GM18861 (cell line): ENCODE data around the gene SCAP.

Source experiments
- ATAC-seq: cut with Tn5 transposase; IDR thresholded peaks from one replicate; pipeline ENCODE4 v1.9.1; 2021; ENCODE audit not compliant: unreplicated experiment

The SCAP gene

DNA sequence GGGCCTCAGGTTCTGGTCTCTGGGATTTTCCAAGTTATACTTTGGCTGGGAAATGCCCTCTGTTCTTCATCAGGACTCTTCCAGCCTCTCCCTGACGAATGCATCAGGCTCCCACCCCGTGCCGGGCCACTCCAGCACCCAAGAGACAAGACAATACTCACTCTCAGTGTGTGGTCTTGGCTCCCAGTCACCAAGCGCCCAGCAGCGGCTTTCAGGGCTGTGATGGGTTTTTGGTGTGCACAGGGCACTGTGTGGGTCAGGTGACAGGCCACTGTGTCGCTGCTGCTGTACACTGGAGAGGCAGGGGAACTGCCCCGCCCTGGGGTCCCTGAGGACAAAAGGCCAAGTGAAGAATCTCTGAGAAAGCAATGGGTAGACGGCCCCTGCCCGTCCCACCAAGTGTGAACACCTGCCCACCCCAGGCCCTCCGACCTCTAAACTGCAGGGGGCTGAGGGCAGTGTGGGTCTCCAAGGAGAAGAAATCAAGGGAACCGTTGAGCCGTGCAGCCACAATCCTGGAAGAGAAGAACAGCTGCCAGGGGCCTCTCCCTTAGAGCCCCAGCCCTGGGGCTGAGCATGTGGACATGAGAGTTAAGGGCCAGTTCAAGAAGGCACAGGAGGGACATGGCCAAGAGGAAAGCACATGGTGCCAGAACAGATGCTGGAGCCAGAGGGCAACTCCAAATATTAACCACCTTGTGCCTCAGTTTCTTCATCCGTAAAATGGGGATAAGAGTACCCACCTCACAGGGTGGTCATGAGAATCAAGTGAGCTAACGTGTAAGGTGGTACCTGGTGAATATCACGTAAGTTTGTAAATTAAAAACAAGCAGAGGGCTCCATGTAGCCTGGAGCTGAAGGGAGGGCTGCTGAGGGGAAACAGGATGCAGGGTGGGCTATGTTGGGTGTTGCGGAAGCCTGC lies 60.8 kb downstream of the SCAP start:
- no peak for ATAC-seq

- ATAC-seq: no peak
Measured at GRCh38 chr3:47414161-47414564, 61.6 kb downstream of the SCAP start.

GRCh38 chr3:47413751-47414150 lies 62.0 kb downstream of the SCAP start:
- no peak for ATAC-seq

GRCh38 chr3:47412842-47413520 lies 62.8 kb downstream of the SCAP start:
- ATAC-seq: no peak

- ATAC-seq: no peak
Measured at GRCh38 chr3:47412453-47412756, 63.3 kb downstream of the SCAP start.

GRCh38 chr3:47411696-47412452 lies 63.9 kb downstream of the SCAP start:
- no peak for ATAC-seq

DNA sequence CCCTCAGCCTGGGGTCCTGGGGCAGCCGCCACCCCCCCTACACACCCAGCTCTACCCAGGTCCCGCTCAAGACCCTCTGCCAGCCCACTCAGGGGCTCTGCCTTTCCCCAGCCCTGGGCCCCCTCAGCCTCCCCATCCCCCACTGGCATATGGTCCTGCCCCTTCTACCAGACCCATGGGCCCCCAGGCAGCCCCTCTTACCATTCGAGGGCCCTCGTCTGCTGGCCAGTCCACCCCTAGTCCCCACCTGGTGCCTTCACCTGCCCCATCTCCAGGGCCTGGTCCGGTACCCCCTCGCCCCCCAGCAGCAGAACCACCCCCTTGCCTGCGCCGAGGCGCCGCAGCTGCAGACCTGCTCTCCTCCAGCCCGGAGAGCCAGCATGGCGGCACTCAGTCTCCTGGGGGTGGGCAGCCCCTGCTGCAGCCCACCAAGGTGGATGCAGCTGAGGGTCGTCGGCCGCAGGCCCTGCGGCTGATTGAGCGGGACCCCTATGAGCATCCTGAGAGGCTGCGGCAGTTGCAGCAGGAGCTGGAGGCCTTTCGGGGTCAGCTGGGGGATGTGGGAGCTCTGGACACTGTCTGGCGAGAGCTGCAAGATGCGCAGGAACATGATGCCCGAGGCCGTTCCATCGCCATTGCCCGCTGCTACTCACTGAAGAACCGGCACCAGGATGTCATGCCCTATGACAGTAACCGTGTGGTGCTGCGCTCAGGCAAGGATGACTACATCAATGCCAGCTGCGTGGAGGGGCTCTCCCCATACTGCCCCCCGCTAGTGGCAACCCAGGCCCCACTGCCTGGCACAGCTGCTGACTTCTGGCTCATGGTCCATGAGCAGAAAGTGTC lies 64.7 kb downstream of the SCAP start:
- ATAC-seq: no peak

DNA sequence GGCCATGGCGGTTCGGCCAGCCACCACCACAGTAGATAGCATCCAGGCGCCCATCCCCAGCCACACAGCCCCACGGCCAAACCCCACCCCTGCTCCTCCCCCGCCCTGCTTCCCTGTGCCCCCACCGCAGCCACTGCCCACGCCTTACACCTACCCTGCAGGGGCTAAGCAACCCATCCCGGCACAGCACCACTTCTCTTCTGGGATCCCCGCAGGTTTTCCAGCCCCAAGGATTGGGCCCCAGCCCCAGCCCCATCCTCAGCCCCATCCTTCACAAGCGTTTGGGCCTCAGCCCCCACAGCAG lies 65.4 kb downstream of the SCAP start:
- ATAC-seq: no peak

DNA sequence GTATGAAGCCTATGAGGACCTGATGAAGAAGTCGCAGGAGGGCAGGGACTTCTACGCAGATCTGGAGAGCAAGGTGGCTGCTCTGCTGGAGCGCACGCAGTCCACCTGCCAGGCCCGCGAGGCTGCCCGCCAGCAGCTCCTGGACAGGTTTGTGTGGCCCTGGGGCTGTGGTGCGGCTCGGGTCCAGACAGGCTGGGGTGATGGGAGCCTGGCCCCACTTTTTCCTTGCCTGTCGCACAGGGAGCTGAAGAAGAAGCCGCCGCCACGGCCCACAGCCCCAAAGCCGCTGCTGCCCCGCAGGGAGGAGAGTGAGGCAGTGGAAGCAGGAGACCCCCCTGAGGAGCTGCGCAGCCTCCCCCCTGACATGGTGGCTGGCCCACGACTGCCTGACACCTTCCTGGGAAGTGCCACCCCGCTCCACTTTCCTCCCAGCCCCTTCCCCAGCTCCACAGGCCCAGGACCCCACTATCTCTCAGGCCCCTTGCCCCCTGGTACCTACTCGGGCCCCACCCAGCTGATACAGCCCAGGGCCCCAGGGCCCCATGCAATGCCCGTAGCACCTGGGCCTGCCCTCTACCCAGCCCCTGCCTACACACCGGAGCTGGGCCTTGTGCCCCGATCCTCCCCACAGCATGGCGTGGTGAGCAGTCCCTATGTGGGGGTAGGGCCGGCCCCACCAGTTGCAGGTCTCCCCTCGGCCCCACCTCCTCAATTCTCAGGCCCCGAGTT lies 65.9 kb downstream of the SCAP start:
- ATAC-seq: no peak

- ATAC-seq: no peak
Measured at GRCh38 chr3:47409284-47409683, 66.5 kb downstream of the SCAP start.

DNA sequence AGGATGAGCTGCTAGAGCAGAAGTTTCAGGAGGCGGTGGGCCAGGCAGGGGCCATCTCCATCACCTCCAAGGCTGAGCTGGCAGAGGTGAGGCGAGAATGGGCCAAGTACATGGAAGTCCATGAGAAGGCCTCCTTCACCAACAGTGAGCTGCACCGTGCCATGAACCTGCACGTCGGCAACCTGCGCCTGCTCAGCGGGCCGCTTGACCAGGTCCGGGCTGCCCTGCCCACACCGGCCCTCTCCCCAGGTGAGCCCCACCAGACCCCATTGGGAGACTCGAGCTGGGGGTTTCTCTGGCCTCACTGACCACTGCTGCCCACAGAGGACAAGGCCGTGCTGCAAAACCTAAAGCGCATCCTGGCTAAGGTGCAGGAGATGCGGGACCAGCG lies 66.9 kb downstream of the SCAP start:
- no peak for ATAC-seq

DNA sequence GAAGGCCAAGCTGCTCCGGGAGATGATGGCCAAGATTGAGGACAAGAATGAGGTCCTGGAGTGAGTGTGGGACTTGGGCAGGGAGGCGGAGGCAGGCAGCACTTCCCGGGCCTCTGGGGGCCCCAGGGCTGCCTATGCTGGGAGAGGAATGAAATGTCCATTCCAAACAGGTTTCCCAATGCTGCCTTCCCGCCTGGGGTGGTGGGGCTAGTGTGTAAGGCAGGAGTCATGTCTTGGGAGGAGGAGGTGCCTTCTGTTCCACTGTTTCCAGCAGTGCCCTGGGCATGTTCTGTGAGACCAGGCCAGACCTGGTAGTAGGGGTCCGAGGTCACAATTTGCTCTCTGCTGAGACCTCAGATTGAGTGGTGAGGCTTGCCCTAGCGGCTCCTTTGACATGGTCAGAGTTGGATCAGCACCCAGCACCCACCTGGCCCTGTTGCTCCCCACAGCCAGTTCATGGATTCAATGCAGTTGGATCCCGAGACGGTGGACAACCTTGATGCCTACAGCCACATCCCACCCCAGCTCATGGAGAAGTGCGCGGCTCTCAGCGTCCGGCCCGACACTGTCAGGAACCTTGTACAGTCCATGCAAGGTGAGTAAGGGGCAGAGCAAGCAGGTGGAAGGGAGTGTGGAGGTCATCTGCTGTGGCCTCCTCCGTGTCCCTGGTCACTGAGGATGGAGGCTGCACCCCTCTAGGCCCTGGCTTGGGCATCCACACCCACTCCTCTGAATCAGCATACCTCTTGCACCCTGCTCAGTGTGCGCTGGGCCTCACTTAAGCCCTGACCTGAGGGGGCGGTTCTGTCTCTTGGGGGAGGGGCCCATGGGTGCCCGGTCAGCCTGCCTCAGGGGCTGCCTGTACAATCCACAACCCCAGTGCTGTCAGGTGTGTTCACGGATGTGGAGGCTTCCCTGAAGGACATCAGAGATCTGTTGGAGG lies 67.6 kb downstream of the SCAP start:
- no peak for ATAC-seq

DNA sequence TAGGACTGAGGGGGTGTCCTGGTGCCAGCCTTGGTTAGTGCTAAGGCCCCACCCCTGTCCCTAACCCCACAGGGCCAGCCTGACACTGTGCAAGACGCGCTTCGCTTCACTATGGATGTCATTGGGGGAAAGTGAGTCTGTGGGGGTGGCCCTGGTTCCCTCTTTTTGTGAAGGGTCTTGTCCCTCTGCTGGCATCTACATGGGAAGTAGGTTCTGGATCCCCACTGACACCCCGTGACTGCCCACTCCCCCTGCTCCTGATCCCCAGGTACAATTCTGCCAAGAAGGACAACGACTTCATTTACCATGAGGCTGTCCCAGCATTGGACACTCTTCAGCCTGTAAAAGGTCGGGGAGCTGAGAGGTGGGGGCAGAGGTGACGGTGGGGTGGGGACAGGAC lies 68.5 kb downstream of the SCAP start:
- no peak for ATAC-seq

GRCh38 chr3:47406762-47407149 lies 69.0 kb downstream of the SCAP start:
- ATAC-seq: no peak

DNA sequence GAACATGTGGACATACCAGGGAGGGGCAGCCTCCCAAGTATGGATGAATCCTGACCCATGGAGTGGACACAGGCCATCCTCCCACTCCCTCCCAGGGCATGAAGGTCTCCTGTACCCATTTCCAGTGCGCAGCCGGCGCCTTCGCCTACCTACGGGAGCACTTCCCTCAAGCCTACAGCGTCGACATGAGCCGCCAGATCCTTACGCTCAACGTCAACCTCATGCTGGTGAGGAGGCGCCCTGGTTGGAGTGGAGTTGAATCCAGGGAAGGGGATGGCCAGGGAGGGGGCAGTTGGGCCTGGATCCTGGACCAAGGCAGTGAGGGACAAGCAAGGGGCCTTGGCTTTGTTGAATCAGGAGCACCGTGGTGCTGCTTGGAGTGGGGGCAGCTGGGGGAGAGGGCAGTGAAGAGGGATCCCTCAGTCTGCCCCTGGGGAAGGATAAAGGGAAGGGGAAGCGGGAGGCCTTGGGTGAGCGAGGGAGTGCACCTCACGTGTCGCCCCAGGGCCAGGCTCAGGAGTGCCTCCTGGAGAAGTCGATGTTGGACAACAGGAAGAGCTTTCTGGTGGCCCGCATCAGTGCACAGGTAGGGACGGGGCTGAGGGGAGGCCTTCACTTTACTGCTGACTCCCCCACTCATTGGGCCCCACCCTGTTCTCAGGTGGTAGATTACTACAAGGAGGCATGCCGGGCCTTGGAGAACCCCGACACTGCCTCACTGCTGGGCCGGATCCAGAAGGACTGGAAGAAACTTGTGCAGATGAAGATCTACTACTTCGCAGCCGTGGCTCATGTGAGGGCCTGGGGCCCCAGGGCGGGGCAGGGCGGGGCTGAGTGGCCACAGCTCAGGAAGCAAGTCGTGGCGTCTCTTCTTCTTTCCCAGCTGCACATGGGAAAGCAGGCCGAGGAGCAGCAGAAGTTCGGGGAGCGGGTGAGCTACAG lies 69.7 kb downstream of the SCAP start:
- ATAC-seq: no peak

DNA sequence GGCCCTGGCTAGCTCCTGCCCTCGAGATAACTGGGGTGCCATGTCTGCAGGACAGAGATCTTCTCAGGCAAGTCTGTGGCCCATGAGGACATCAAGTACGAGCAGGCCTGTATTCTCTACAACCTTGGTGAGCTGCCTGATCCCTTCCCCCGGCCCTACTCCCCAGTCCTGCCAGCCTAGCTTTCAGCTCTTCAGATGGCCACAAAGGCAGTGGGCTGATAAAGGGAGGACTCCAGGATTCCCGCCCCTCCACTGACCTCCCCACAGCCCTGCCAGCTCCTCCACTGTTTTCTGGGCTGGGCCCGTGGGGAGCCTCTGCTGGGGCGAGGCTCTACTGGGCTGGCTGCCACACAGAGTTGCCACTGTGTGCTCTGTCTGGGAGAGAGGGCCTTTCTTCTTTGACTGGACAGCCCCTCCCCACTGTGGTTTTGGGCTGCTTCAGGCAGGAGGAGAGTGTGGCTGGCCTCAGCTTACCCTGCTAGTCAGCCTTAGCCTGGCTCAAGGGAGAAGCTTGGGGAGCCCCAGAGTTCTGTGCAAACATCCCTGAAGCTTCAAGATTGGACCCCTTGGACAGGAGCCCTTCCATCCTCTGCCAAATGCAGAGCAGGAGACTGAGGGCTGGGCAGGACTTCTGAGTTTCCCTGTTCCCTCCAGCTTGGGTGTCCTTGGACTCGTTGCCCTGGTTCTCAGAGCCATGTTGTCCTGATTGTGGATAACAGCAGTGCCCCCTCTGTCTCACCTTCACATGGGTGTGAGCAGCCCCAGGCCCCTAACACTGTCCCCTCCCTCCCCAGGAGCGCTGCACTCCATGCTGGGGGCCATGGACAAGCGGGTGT lies 70.6 kb downstream of the SCAP start:
- no peak for ATAC-seq

DNA sequence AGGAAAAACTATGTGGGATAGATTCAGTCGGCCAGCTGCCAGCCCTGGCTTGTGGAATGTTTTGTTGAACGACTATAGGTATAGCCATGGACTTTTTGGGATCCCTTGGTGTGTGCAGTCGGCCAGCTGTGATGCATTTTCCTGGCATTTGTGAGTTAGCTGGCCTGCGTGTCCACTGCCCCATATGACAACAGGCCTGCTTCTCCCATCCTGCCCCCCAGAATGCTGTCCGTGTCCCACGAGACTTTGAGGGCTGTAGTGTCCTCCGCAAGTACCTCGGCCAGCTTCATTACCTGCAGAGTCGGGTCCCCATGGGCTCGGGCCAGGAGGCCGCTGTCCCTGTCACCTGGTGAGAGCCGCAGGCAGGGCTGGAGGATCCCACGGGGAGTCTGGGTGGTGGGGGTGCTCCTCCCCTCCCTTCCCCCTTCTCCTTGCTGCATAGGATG lies 71.3 kb downstream of the SCAP start:
- no peak for ATAC-seq
